ENCODE measurements around the gene GDAP2.
"Not testable (repeated sequence)": the region's sequence is repeated elsewhere in the genome, so short reads cannot be mapped to it uniquely, and the experiment has no call there.

GRCh38 chr1:117922717-117923116, 6.7 kb downstream of the GDAP2 start:
- TF ChIP-seq, protein P1, sequence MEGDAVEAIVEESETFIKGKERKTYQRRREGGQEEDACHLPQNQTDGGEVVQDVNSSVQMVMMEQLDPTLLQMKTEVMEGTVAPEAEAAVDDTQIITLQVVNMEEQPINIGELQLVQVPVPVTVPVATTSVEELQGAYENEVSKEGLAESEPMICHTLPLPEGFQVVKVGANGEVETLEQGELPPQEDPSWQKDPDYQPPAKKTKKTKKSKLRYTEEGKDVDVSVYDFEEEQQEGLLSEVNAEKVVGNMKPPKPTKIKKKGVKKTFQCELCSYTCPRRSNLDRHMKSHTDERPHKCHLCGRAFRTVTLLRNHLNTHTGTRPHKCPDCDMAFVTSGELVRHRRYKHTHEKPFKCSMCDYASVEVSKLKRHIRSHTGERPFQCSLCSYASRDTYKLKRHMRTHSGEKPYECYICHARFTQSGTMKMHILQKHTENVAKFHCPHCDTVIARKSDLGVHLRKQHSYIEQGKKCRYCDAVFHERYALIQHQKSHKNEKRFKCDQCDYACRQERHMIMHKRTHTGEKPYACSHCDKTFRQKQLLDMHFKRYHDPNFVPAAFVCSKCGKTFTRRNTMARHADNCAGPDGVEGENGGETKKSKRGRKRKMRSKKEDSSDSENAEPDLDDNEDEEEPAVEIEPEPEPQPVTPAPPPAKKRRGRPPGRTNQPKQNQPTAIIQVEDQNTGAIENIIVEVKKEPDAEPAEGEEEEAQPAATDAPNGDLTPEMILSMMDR (IDR thresholded peaks at IDR 0.05; ENCODE audit: low read depth, low read length), result not testable (repeated sequence)
- not testable (repeated sequence) for TF ChIP-seq POLR2A (IDR thresholded peaks at IDR 0.05; ENCODE audit: extremely low read depth, insufficient read length)
- TF ChIP-seq, protein P2, sequence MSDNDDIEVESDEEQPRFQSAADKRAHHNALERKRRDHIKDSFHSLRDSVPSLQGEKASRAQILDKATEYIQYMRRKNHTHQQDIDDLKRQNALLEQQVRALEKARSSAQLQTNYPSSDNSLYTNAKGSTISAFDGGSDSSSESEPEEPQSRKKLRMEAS (IDR thresholded peaks at IDR 0.05; ENCODE audit: low read depth, low read length), result not testable (repeated sequence)

All from NB4 (cell line).